Measurements from ENCODE around the gene KMT2A.
"Not testable (repeated sequence)": the region's sequence is repeated elsewhere in the genome, so short reads cannot be mapped to it uniquely, and the experiment has no call there.

Gene KMT2A

GRCh38 chr11:118435290-118435892, 901 bp upstream of the KMT2A start:
- peak; percentile 66 for DNase-seq

- DNase-seq, result no peak
Measured at GRCh38 chr11:118436639-118437207, 431 bp downstream of the KMT2A start.

GRCh38 chr11:118437208-118438125, 1.2 kb downstream of the KMT2A start:
- peak; percentile 43 for DNase-seq

- peak; percentile 38 for DNase-seq
Measured at GRCh38 chr11:118438314-118438931, 2.1 kb downstream of the KMT2A start.

GRCh38 chr11:118439646-118440045, 3.4 kb downstream of the KMT2A start:
- no peak for DNase-seq

GRCh38 chr11:118441770-118442275, 5.5 kb downstream of the KMT2A start:
- no peak for DNase-seq

GRCh38 chr11:118442301-118442700, 6.0 kb downstream of the KMT2A start:
- no peak for DNase-seq

GRCh38 chr11:118442908-118443589, 6.8 kb downstream of the KMT2A start:
- no peak for DNase-seq

- DNase-seq, result no peak
Measured at GRCh38 chr11:118443590-118444218, 7.4 kb downstream of the KMT2A start.

- no peak for DNase-seq
Measured at GRCh38 chr11:118447423-118447822, 11.1 kb downstream of the KMT2A start.

GRCh38 chr11:118448294-118448693, 12.0 kb downstream of the KMT2A start:
- no peak for DNase-seq

- DNase-seq, result no peak
Measured at GRCh38 chr11:118449316-118449918, 13.1 kb downstream of the KMT2A start.

- no peak for DNase-seq
Measured at GRCh38 chr11:118450451-118450850, 14.2 kb downstream of the KMT2A start.

GRCh38 chr11:118462178-118462577, 25.9 kb downstream of the KMT2A start:
- DNase-seq, result no peak

- DNase-seq, result not testable (repeated sequence)
Measured at GRCh38 chr11:118468968-118469367, 32.7 kb downstream of the KMT2A start.

GRCh38 chr11:118471030-118471429, 34.7 kb downstream of the KMT2A start:
- no peak for DNase-seq

- no peak for DNase-seq
Measured at GRCh38 chr11:118473537-118473936, 37.2 kb downstream of the KMT2A start.

GRCh38 chr11:118476676-118477075, 40.4 kb downstream of the KMT2A start:
- no peak for DNase-seq

- not testable (repeated sequence) for DNase-seq
Measured at GRCh38 chr11:118481238-118481637, 44.9 kb downstream of the KMT2A start.

GRCh38 chr11:118484405-118484804, 48.1 kb downstream of the KMT2A start:
- no peak for DNase-seq

- no peak for DNase-seq
Measured at GRCh38 chr11:118485273-118485672, 49.0 kb downstream of the KMT2A start.
